ENCODE data around the gene PPP1CA.

DNA sequence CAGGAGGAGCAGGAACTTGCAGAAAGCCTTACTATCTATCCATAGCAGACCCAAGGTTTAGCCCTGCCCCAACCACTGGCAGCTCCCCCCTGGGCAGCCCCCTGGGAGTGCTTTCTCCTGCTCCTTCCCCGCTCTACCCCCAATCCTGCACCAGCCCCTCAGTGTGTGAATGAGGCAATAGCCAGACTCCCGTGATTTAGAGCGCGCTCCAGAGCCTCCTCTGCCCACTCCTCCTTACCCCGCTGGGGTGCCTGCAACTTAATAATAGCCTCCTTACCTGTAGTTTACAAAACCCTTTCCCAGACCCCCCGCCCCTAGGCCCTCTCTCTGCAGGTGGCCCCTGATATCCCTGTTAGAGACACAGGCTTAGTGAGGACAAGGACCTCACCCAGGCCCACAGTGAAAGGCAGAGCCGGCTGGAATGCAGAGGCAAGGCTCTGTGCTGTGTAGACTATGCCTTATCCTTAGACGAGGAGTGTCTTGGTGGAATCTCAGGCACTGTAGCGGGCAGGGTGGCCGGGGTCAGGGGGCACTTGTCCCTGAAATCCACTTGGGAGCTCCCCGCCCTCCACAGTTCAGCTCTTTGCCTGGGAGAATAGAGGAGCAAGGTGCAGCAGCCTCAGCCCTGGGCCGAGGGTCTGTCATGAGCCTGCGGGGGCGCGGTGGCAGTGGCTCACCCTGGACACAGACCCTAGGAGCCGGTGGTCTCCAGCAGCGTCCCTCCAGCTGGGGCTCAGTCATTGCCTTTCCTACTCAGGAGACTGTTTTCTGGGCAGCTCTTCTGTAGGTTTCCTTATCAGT, 9.5 kb upstream of the PPP1CA start:
- TF ChIP-seq, protein P1, sequence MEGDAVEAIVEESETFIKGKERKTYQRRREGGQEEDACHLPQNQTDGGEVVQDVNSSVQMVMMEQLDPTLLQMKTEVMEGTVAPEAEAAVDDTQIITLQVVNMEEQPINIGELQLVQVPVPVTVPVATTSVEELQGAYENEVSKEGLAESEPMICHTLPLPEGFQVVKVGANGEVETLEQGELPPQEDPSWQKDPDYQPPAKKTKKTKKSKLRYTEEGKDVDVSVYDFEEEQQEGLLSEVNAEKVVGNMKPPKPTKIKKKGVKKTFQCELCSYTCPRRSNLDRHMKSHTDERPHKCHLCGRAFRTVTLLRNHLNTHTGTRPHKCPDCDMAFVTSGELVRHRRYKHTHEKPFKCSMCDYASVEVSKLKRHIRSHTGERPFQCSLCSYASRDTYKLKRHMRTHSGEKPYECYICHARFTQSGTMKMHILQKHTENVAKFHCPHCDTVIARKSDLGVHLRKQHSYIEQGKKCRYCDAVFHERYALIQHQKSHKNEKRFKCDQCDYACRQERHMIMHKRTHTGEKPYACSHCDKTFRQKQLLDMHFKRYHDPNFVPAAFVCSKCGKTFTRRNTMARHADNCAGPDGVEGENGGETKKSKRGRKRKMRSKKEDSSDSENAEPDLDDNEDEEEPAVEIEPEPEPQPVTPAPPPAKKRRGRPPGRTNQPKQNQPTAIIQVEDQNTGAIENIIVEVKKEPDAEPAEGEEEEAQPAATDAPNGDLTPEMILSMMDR (IDR thresholded peaks at IDR 0.05): no peak
- TF ChIP-seq POLR2A (IDR thresholded peaks at IDR 0.05): no peak
- no peak for TF ChIP-seq POLR2AphosphoS5 (IDR thresholded peaks at IDR 0.05)
